Activated naive CD4-positive, alpha-beta T cell treated with anti-CD3 and anti-CD28 coated beads, Interleukin-2, amount 50 U/mL, for 72 hours (primary cell): ENCODE results near the gene CD200R1. TPM values are rescaled to one million over a fixed set of nuclear protein-coding genes. Genes with fewer than 3 reads are reported as not detected.
A peak's percentile ranks its signal among the peaks of the same experiment; 100 is the strongest.

Experiments used
- ATAC-seq, 2 donors: fragments of 150-1000 bp; cut with Tn5 transposase; 2 replicates each; pipeline ENCODE4 v1.10.0; 2021; ENCODE audit warnings: mild to moderate bottlenecking in 2 of 2, moderate library complexity in 2 of 2
- DNase-seq, 2 donors: peaks; one replicate each; pipeline ENCODE4 v3.0.0; 2021 to 2022; ENCODE audit warnings: low spot score in 2 of 2
- H3K27ac Mint-ChIP-seq, 2 donors: one replicate each; pipeline ENCODE4 v1.8.0; 2022; ENCODE audit warnings: mild to moderate bottlenecking in 2 of 2, mixed read lengths in 2 of 2
- H3K36me3 Mint-ChIP-seq, 2 donors: one replicate each; pipeline ENCODE4 v1.8.0; 2022; ENCODE audit warnings: mixed read lengths in 2 of 2
- H3K9me3 Mint-ChIP-seq, 2 donors: one replicate each; pipeline ENCODE4 v1.8.0; 2022; ENCODE audit warnings: mixed read lengths in 2 of 2
- total RNA-seq, 2 donors: library from RNA; stranded (reverse); gene quantifications; one replicate each; pipeline ENCODE4 v1.2.3, GENCODE V29; 2022

Gene CD200R1
- total RNA-seq, result 1 to 10 TPM; 2.4 to 3.5 TPM

DNA sequence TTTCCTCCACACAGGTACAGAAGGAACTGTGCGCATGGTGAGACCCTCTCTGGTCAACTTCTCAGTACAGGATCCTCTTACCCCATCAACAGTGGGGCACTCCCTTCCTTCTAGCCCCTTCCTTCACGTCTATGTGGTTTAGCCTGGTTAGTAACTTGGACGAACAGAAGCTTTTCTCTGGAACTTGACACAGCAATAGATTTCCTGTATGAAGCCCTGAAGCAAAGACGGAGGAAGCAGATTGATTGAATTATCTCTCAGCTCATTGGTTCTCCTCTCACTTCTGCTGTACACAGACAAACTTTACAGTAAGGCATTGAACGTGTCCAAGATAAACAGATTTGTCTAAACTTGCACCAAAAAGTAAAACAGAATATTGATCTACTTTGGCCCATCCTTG lies at the start of gene CD200R1:
CD200R1 (minus strand) TSS at position 210 of the 400 bp plus-strand sequence. CDS start 246 bp downstream, outside the sequence.
- H3K9me3 Mint-ChIP-seq, result no peaks in the 10 kb centered on the region
- DNase-seq (no peak), ATAC-seq (peak in 1 of 2 donors; percentile 41)
- H3K36me3 Mint-ChIP-seq, result peaks cover 0 to 5% of the 10 kb centered on the region in 2 donors
- peak within 1 kb of the TSS; percentile 77 to 94 for H3K27ac Mint-ChIP-seq

GRCh38 chr3:113021471-113021870 lies 46.6 kb upstream of the CD200R1 start:
- ATAC-seq (no peak), DNase-seq (no peak)
- peaks cover 29 to 43% of the 10 kb centered on the region in 2 donors for H3K36me3 Mint-ChIP-seq
- peaks cover 0 to 4% of the 10 kb centered on the region in 2 donors for H3K9me3 Mint-ChIP-seq
- H3K27ac Mint-ChIP-seq, result peak overlapping the region in 1 of 2 donors; percentile 94

GRCh38 chr3:113019182-113020137 lies 44.6 kb upstream of the CD200R1 start:
- ATAC-seq (peak; percentile 91 to 92), DNase-seq (peak; percentile 79 to 91)
- H3K9me3 Mint-ChIP-seq, result peaks cover 0 to 4% of the 10 kb centered on the region in 2 donors
- H3K36me3 Mint-ChIP-seq, result peaks cover 41 to 63% of the 10 kb centered on the region in 2 donors
- peak overlapping the region; percentile 92 to 94 for H3K27ac Mint-ChIP-seq

DNA sequence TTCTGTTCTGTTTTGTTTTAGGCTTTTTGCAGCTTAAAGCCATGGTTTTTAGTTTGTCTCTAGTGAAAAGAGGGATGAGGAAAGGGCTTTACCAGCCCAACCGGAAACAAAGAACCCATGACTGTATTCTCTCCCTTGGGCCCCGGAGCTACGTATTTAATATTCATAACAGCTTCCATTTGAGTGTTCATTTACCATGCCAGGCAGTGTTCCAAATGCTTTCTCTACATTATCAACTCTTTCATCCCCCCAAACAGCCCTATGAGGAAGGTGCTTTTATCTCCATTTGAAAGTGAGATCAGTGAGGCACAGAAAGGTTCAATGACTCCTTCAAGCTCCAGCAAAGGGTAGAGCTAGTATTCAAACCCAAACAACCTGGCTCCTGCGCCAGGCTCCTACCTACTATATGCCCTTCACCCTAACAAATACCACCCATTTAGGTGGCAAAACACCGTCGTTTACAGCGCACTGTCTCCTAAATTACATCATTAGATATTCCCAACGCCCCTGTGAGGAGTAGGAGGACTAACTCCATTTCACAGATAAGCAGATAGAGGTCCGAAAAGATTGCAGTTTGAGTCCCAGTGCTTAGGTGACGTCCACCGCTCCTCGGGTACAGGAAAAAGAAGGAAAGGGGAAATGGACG lies 43.8 kb upstream of the CD200R1 start:
- Mint-ChIP-seq H3K9me3 (peaks cover 0 to 4% of the 10 kb centered on the region in 2 donors), H3K27ac (peak overlapping the region; percentile 92 to 94), H3K36me3 (peaks cover 44 to 67% of the 10 kb centered on the region in 2 donors)
- DNase-seq (no peak), ATAC-seq (peak; percentile 6 to 19)

- DNase-seq (no peak), ATAC-seq (no peak)
- Mint-ChIP-seq H3K27ac (peak overlapping the region in 1 of 2 donors; percentile 45), H3K9me3 (no peaks in the 10 kb centered on the region), H3K36me3 (peaks cover 46 to 82% of the 10 kb centered on the region in 2 donors)
Measured at GRCh38 chr3:113013593-113013992, 38.7 kb upstream of the CD200R1 start.

- Mint-ChIP-seq H3K9me3 (no peaks in the 10 kb centered on the region), H3K27ac (peak overlapping the region in 1 of 2 donors; percentile 49), H3K36me3 (peaks cover 34 to 80% of the 10 kb centered on the region in 2 donors)
- no peak for DNase-seq
- no peak for ATAC-seq
Measured at GRCh38 chr3:113008117-113008516, 33.2 kb upstream of the CD200R1 start.

DNA sequence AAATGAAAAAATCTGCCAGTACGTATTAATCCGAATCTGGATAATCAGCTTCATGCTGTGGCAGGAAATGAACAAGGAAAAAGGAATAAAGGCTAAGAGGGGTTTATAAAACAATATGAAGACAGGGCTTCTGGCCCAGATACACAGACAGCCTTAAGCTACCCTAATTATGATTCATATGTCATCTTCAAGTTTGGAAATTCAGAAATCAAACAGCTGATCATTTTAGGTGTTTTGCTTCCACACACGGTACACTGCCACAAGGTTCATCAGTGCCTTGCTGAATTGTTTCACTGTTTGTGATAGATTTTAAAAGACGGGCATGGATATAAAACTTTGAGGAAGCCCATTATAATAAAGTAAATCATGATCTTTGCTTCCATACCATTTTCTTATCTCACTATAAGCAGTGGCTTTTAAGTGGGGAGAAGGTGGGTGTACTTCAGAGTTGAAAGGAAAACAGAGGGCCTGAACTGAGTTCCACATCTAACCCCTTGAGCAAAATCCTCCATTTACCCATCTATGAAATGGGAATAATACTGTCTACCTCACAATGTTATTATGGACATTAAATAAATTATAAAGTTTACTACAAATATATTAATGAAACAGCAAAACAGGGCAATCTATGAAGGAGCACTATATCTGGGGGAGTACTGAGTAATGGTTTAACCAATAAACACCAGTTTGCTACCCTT lies 31.6 kb upstream of the CD200R1 start:
- H3K9me3 Mint-ChIP-seq, result no peaks in the 10 kb centered on the region
- peaks cover 27 to 68% of the 10 kb centered on the region in 2 donors for H3K36me3 Mint-ChIP-seq
- peak overlapping the region; percentile 92 to 95 for H3K27ac Mint-ChIP-seq
- DNase-seq, result no peak
- ATAC-seq, result peak; percentile 6 to 16

GRCh38 chr3:113005611-113006010 lies 30.7 kb upstream of the CD200R1 start:
- peaks cover 31 to 68% of the 10 kb centered on the region in 2 donors for H3K36me3 Mint-ChIP-seq
- peak overlapping the region; percentile 92 to 95 for H3K27ac Mint-ChIP-seq
- ATAC-seq (peak; percentile 87 to 98), DNase-seq (no peak)
- no peaks in the 10 kb centered on the region for H3K9me3 Mint-ChIP-seq

DNA sequence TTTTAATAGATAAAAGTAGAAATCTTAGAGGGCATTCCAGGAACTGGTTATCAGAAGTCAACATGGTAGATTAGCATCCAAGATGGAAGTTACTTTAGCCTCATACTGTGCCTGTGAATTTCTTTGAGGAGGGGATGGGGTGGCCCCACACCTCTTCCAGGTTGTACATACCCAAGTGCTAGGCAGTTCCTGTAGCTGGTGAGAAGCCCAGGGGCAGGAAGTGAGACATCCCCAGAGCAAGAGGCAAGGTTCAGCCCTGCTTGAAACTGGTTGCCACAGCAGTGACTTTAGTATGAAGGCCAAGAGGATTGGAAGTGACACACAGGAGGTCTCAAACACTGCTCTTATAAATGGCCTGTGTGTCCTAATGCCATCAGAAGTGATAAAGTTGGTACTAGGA lies 27.8 kb upstream of the CD200R1 start:
- Mint-ChIP-seq H3K36me3 (peaks cover 18 to 69% of the 10 kb centered on the region in 2 donors), H3K9me3 (no peaks in the 10 kb centered on the region), H3K27ac (peak overlapping the region; percentile 65 to 84)
- DNase-seq (peak; percentile 41 to 74), ATAC-seq (peak; percentile 52 to 89)

DNA sequence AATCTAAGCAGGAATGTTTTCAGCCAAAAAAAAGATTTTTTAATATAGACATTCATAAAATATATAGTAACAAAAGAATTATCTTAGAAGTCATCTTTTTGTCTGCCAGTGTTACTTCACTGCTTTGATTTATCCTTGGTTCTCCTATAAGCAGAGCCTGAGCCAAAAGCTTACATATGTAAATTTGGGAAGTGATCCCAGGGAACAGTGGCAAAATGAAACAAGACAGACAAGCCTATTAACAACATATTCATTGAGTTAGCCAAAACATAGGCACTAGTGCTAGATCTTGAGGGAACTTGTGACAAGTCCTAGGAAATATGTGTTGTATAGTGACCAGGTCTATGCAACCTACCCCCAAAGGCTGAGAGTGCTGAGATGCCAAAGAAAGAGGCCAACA lies 27.1 kb upstream of the CD200R1 start:
- ATAC-seq (no peak), DNase-seq (no peak)
- H3K9me3 Mint-ChIP-seq, result no peaks in the 10 kb centered on the region
- H3K36me3 Mint-ChIP-seq, result peaks cover 17 to 62% of the 10 kb centered on the region in 2 donors
- H3K27ac Mint-ChIP-seq, result peak overlapping the region in 1 of 2 donors; percentile 84

DNA sequence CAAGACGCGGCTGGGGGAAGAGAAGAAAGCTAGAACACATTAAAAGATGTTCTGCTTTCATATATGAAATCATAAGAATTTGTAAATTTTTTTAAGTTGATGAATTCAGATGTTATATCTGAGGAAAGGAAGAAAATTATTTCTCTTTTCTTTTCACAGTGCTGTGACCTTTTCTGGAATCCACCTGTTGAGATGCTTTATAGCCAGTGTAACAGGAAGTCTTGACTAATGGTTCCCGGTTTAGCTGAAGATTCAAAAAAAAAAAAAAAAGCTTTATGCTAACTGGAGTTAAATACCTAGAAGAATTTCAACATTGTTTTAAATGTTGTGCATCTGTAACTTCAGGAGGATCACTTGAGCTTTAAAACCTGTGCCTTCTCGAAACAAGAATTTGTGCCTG lies 25.8 kb upstream of the CD200R1 start:
- Mint-ChIP-seq H3K36me3 (peaks cover 13 to 55% of the 10 kb centered on the region in 2 donors), H3K9me3 (no peaks in the 10 kb centered on the region)
- DNase-seq, result no peak

DNA sequence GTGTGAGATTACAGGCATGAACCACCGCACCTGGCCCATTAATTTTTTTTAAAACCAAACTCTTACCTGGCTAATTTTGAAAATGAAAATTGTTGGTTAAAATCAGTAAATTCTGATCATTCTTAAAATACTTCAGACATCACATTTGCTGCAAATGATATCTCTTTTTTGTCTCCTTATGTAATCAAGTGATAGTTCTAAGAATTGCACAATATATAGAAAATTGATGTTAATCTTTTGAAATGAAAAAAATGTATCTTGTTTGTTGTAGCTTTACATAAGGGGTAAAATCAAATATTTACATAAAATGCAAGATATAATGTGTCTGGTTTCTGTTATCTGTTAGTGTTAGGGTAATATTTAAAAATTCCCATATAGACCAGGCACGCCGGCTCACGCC lies 20.9 kb upstream of the CD200R1 start:
- H3K36me3 Mint-ChIP-seq, result peaks cover 3 to 46% of the 10 kb centered on the region in 2 donors
- DNase-seq (no peak), ATAC-seq (no peak)
- H3K9me3 Mint-ChIP-seq, result no peaks in the 10 kb centered on the region
- no peak overlapping the region for H3K27ac Mint-ChIP-seq

More for the DNA sequence above, 25.8 kb upstream of the CD200R1 start:
- no peak for ATAC-seq
- peak overlapping the region; percentile 84 to 85 for H3K27ac Mint-ChIP-seq

- peaks cover 8 to 17% of the 10 kb centered on the region in 2 donors for H3K36me3 Mint-ChIP-seq
- peak within 1 kb of the TSS; percentile 70 to 95 for H3K27ac Mint-ChIP-seq
Measured at GRCh38 chr3:112990672-112991602, 16.0 kb upstream of the CD200R1 start, which contains the start of gene GTPBP8. Gene GTPBP8, plus strand, starts transcription at chr3:112990984. Its CDS starts 16 bp downstream, at chr3:112991000.

DNA sequence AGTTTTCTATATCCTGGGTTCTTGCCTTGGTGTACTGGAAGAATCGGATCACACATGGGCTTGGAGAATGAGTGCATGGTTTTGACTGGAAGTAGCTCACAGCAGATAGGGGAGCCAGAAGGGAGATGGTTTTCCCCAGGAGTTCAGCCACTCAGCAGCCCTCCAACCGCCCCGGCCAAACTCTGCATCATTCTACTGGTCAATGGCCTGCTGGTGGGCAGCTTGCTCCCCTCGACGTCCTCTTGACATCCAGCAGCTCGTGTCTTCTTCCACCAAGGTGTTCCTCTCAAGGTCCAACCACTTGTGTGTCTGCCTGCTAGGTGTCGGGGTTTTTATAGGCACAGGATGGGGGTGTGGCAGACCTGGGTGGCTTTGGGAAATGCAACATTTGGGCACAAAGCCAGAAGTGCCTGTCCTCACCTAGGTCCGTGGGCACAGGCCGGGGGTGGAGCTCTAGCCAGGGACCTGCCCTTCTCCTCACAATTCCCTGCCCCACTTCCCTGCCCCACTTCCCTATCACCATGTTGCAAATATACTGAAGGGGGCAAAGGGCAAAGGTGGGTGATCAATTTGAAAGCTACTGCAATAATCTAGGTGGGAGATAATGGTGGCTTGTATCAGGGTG lies 12.9 kb upstream of the CD200R1 start:
- Mint-ChIP-seq H3K9me3 (no peaks in the 10 kb centered on the region), H3K27ac (peak overlapping the region in 1 of 2 donors; percentile 55), H3K36me3 (peaks cover 0 to 8% of the 10 kb centered on the region in 2 donors)
- no peak for DNase-seq
- no peak for ATAC-seq

More at GRCh38 chr3:112990672-112991602, 16.0 kb upstream of the CD200R1 start, which contains the start of gene GTPBP8:
- ATAC-seq, result peak; percentile 91 to 92
- DNase-seq, result peak; percentile 82 to 88
- no peaks in the 10 kb centered on the region for H3K9me3 Mint-ChIP-seq

GRCh38 chr3:112984485-112984884 lies 9.6 kb upstream of the CD200R1 start:
- DNase-seq, result no peak
- H3K9me3 Mint-ChIP-seq, result no peaks in the 10 kb centered on the region
- ATAC-seq, result no peak
- peaks cover 0 to 5% of the 10 kb centered on the region in 2 donors for H3K36me3 Mint-ChIP-seq
- H3K27ac Mint-ChIP-seq, result no peak overlapping the region
